Measurements from ENCODE around the gene MEIS2. TPM values are rescaled to one million over a fixed set of nuclear protein-coding genes. Genes with fewer than 3 reads are reported as not detected.

Gene MEIS2
- total RNA-seq, 2 experiments from 2014 or later = not detected

GRCh38 chr15:37104424-37104981, 4.2 kb upstream of the MEIS2 start:
- Mint-ChIP-seq H3K4me3 (no peak overlapping the region), H3K9me3 (ENCODE audit: low read depth) (peaks cover 2% of the 10 kb centered on the region), H3K27me3 (peaks cover 84% of the 10 kb centered on the region), H3K27ac (no peak overlapping the region), H3K36me3 (ENCODE audit: low read depth) (peaks cover 8% of the 10 kb centered on the region), H3K4me1 (peaks cover 17% of the 10 kb centered on the region)
- ChIA-PET POLR2A (no interaction called here), CTCF (interaction anchor here (0.6 kb wide), 1 partner anchor 511 kb away, joined by 3 read pairs; no protein-coding TSS in a partner anchor)
- ATAC-seq (no peak), DNase-seq (no peak)
- intact Hi-C loops (cut with DNase I, micrococcal nuclease) = loop anchor here (5.0 to 10.0 kb wide), 2 partner anchors 522 to 600 kb away; no protein-coding TSS in a partner anchor

GRCh38 chr15:37103475-37104423, 3.4 kb upstream of the MEIS2 start:
- intact Hi-C loops (cut with DNase I, micrococcal nuclease) = loop anchor here (2.0 to 10.0 kb wide), 3 partner anchors 221 to 599 kb away; no protein-coding TSS in a partner anchor
- ChIA-PET CTCF (no interaction called here), POLR2A (no interaction called here)
- peaks cover 8% of the 10 kb centered on the region for H3K36me3 Mint-ChIP-seq (ENCODE audit: low read depth)
- H3K27ac Mint-ChIP-seq = no peak overlapping the region
- no peak for DNase-seq
- H3K9me3 Mint-ChIP-seq (ENCODE audit: low read depth) = peaks cover 2% of the 10 kb centered on the region
- peaks cover 22% of the 10 kb centered on the region for H3K4me1 Mint-ChIP-seq
- H3K4me3 Mint-ChIP-seq = no peak overlapping the region
- no peak for ATAC-seq
- peaks cover 82% of the 10 kb centered on the region for H3K27me3 Mint-ChIP-seq

- H3K27ac Mint-ChIP-seq = no peak overlapping the region
- peaks cover 2% of the 10 kb centered on the region for H3K9me3 Mint-ChIP-seq (ENCODE audit: low read depth)
- intact Hi-C loops (cut with DNase I, micrococcal nuclease) = loop anchor here (2.0 to 10.0 kb wide), 3 partner anchors 220 to 598 kb away; no protein-coding TSS in a partner anchor
- H3K36me3 Mint-ChIP-seq (ENCODE audit: low read depth) = peaks cover 6% of the 10 kb centered on the region
- no peak for ATAC-seq
- POLR2A ChIA-PET = no interaction called here
- no peak overlapping the region for H3K4me3 Mint-ChIP-seq
- no peak for DNase-seq
- H3K4me1 Mint-ChIP-seq = peaks cover 27% of the 10 kb centered on the region
- H3K27me3 Mint-ChIP-seq = peaks cover 83% of the 10 kb centered on the region
- CTCF ChIA-PET = no interaction called here
These were observed 2.8 kb upstream of the MEIS2 start for GRCh38 chr15:37103163-37103435.

DNA sequence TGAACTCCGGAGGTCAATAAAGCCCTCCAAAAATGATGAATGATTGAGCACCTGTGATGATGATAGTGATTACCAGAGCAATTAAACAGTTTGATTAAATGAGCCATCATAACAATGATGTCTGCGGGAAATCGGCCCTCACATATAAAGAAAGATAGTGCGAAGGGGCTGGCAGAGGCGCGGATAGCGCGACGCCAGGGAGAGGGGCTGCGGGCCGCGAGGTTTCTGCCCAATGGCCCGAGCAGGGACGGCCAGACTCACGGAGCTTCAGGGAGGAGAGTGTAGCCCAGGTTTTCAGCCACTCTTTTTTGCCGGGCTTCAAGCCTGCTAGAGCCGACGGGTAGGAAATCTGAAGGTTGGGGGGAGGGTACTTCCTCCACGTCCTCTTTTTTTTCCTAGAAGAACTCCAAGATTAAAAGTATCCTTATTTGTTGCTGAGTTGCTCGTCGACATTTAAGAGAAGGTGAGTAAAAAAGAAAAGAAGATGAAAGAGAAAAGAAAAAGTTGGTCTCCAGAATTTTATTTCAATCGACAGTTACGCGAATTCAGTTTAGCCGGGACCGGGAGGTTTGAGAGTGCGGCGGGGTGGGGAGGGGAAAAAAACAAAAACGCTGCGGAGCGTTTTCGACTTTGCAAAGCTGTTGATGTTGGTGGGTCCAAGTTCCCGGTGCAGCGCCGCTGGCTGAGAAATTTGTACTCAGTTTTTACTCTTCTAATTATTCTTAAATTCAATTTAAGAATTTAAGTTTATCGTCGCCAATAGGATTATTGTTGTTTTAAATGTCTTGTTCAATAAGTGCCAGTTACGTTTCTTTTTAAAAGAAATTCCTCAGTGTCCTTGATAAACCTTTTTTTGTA, 2.2 kb upstream of the MEIS2 start:
- peaks cover 32% of the 10 kb centered on the region for H3K4me1 Mint-ChIP-seq
- peak overlapping the region; percentile 9 for H3K4me3 Mint-ChIP-seq
- H3K27me3 Mint-ChIP-seq = peaks cover 83% of the 10 kb centered on the region
- no peak overlapping the region for H3K27ac Mint-ChIP-seq
- ATAC-seq = no peak
- no peak for DNase-seq
- CTCF ChIA-PET = interaction anchor here (0.6 kb wide), 1 partner anchor 102 kb away, joined by 3 read pairs; no protein-coding TSS in a partner anchor
- POLR2A ChIA-PET = no interaction called here
- intact Hi-C loops (cut with DNase I, micrococcal nuclease) = loop anchor here (2.0 to 10.0 kb wide), 3 partner anchors 220 to 598 kb away; no protein-coding TSS in a partner anchor
- H3K9me3 Mint-ChIP-seq (ENCODE audit: low read depth) = peaks cover 2% of the 10 kb centered on the region
- H3K36me3 Mint-ChIP-seq (ENCODE audit: low read depth) = peaks cover 6% of the 10 kb centered on the region

GRCh38 chr15:37101980-37102304, 1.6 kb upstream of the MEIS2 start:
- Mint-ChIP-seq H3K27me3 (peaks cover 83% of the 10 kb centered on the region), H3K36me3 (ENCODE audit: low read depth) (peaks cover 6% of the 10 kb centered on the region), H3K4me1 (peaks cover 33% of the 10 kb centered on the region), H3K27ac (no peak overlapping the region), H3K4me3 (peak overlapping the region; percentile 80), H3K9me3 (ENCODE audit: low read depth) (peaks cover 2% of the 10 kb centered on the region)
- intact Hi-C loops (cut with DNase I, micrococcal nuclease) = loop anchor here (2.0 to 10.0 kb wide), 4 partner anchors 219 to 1555 kb away; partner anchors contain the start of gene DPH6 (in 1 of the 2)
- ChIA-PET CTCF (interaction anchor here (0.6 kb wide), 1 partner anchor 101 kb away, joined by 3 read pairs; no protein-coding TSS in a partner anchor), POLR2A (no interaction called here)
- DNase-seq (no peak), ATAC-seq (no peak)

DNA sequence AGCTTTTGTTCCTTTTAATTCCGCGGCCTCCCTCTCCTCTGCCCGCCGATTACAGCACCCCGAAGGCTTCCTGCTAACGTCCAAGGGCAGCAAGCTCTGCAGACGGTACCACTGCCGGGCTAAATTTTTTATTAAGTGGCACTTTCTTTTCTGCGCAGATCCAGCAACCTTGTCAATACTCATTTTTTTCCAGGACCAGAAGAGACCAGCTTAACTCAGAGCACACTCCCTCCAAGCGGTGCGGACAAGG, 542 bp upstream of the MEIS2 start:
- Mint-ChIP-seq H3K4me3 (peak overlapping the region; percentile 80), H3K4me1 (peaks cover 35% of the 10 kb centered on the region), H3K9me3 (ENCODE audit: low read depth) (peaks cover 2% of the 10 kb centered on the region), H3K27ac (peak overlapping the region; percentile 51), H3K27me3 (peaks cover 84% of the 10 kb centered on the region), H3K36me3 (ENCODE audit: low read depth) (peaks cover 6% of the 10 kb centered on the region)
- intact Hi-C loops (cut with DNase I, micrococcal nuclease) = loop anchor here (2.0 to 10.0 kb wide), 3 partner anchors 519 to 1554 kb away; partner anchors contain the start of gene DPH6 (in 1 of the 2)
- DNase-seq (no peak), ATAC-seq (peak; percentile 7)
- POLR2A ChIA-PET = no interaction called here
- CTCF ChIA-PET = interaction anchor here (0.7 to 0.8 kb wide), 2 partner anchors 69 to 781 kb away, joined by 3 to 5 read pairs; no protein-coding TSS in a partner anchor

GRCh38 chr15:37099319-37100108, 835 bp downstream of the MEIS2 start:
- peak overlapping the region; percentile 80 for H3K4me3 Mint-ChIP-seq
- peaks cover 6% of the 10 kb centered on the region for H3K36me3 Mint-ChIP-seq (ENCODE audit: low read depth)
- no peak overlapping the region for H3K27ac Mint-ChIP-seq
- ATAC-seq (peak; percentile 4), DNase-seq (no peak)
- peaks cover 38% of the 10 kb centered on the region for H3K4me1 Mint-ChIP-seq
- intact Hi-C loops (cut with DNase I, micrococcal nuclease) = loop anchor here (2.0 to 10.0 kb wide), 3 partner anchors 517 to 1553 kb away; partner anchors contain the start of gene DPH6 (in 1 of the 2)
- ChIA-PET POLR2A (no interaction called here), CTCF (no interaction called here)
- peaks cover 82% of the 10 kb centered on the region for H3K27me3 Mint-ChIP-seq
- H3K9me3 Mint-ChIP-seq (ENCODE audit: low read depth) = peaks cover 2% of the 10 kb centered on the region

DNA sequence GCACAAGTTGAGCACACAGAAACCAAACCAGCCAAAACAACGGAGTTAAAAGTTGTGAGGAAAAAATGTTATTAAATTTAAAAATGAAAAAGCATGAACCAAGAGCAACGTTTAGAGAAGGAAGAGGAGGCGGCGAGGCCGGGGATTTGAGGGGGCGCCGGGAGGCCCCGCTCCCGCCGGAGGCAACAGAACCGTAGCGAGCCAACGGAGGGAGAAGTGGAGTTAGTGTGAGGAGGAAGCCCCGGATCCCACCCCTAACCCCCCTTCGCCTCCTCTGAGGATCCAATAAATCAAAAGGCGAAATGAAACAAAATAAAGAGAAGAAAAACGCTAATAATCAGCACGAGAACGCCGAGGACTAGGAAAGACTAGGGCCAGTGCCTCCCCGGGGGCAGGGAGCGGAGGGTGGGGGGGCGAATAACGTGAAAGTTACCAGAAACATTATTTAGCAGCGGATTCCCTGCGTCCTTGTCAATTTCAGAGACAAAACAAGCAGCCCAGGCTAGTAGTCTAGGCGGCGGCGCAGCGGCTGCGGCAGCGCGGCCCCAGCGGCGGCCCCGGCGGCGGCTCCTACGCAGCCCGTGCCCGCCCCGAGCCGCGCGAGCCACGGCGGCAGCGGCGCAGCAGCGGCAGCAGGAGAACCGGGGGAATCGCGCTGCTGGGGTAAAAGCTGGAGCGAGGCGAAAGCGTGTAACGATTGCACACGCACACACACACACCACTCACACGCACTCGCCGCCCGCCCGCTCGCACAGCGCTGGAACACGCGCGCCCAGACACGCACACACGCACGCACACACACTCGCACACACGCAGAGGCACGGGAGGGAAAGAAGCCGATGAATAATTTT, 1.7 kb downstream of the MEIS2 start:
- H3K4me1 Mint-ChIP-seq = peaks cover 38% of the 10 kb centered on the region

DNA sequence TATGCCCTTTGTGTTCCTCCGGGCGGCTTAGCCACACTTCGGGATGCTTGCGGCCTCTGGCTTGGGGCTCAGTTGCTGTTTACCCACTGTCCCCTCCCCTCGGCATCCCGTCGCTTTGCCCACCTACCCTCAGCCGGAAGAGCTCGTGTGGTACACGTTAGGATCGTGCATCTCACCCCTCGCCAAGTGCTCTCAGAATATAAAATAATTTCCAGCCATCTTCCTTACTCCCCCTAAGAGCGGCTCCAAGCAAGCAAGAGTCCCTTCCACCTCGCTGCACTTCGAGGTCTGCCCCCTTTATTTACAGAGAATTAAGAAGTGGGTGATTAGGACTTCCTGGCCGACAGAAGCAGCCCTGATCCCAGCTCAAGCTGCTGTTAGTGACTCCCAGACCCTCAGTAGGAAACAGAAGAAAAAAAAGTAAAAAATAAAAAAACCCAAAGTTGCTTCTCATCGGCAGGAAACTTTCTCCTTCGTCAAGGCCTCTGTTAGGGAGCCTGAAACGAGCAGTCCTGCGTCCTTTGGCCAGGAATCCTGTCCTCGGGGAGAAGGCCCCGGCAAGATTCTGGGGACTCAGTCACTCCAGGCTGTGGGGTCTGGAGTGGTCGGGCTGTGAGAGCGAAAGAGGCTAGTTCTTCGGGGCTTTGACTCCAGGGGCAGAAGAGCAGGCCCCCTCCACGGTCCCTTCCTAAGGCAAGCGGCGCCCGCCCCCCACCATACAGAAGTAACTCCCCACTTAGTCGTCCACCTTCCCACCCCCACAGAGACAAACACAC, 3.0 kb downstream of the MEIS2 start:
- peaks cover 84% of the 10 kb centered on the region for H3K27me3 Mint-ChIP-seq
- POLR2A ChIA-PET = no interaction called here
- no peak overlapping the region for H3K27ac Mint-ChIP-seq
- CTCF ChIA-PET = no interaction called here
- DNase-seq (no peak), ATAC-seq (no peak)
- peaks cover 36% of the 10 kb centered on the region for H3K4me1 Mint-ChIP-seq
- peaks cover 6% of the 10 kb centered on the region for H3K36me3 Mint-ChIP-seq (ENCODE audit: low read depth)
- peaks cover 2% of the 10 kb centered on the region for H3K9me3 Mint-ChIP-seq (ENCODE audit: low read depth)
- peak overlapping the region; percentile 80 for H3K4me3 Mint-ChIP-seq
- intact Hi-C loops (cut with DNase I, micrococcal nuclease) = no loop called here

More for the DNA sequence above, 1.7 kb downstream of the MEIS2 start:
- DNase-seq (peak; percentile 43), ATAC-seq (peak; percentile 52)
- CTCF ChIA-PET = no interaction called here
- intact Hi-C loops (cut with DNase I, micrococcal nuclease) = no loop called here
- Mint-ChIP-seq H3K36me3 (ENCODE audit: low read depth) (peaks cover 6% of the 10 kb centered on the region), H3K4me3 (peak overlapping the region; percentile 80), H3K9me3 (ENCODE audit: low read depth) (peaks cover 2% of the 10 kb centered on the region), H3K27me3 (peaks cover 81% of the 10 kb centered on the region), H3K27ac (no peak overlapping the region)
- POLR2A ChIA-PET = no interaction called here
